GM12891 (cell line): ENCODE results near the gene KCNJ10.

Experiments
- PAX5 ChIP-seq: IDR thresholded peaks from 2 replicates; pipeline ENCODE4 v1.6.1; 2011; ENCODE audit warnings: low read length, moderate library complexity, mild to moderate bottlenecking; ENCODE audit not compliant: insufficient read depth, severe bottlenecking
- POLR2A ChIP-seq: IDR thresholded peaks from 2 replicates; pipeline ENCODE4 v1.6.1; 2011; ENCODE audit warnings: low read depth, low read length, control low read depth
- POLR2AphosphoS5 ChIP-seq: IDR thresholded peaks from 2 replicates; pipeline ENCODE4 v1.6.1; 2011; ENCODE audit warnings: low read depth, low read length, control low read depth
- POU2F2 ChIP-seq: IDR thresholded peaks from 2 replicates; pipeline ENCODE4 v1.6.1; 2011; ENCODE audit warnings: low read depth, mild to moderate bottlenecking, control low read depth, low read length, moderate library complexity
- SPI1 ChIP-seq: IDR thresholded peaks from 2 replicates; pipeline ENCODE4 v1.6.1; 2011; ENCODE audit warnings: low read depth, low read length, control low read depth
- TAF1 ChIP-seq: IDR thresholded peaks from 2 replicates; pipeline ENCODE4 v1.6.1; 2011; ENCODE audit warnings: low read depth, low read length, control low read depth

- TF ChIP-seq TAF1 (no peak), POLR2AphosphoS5 (no peak), POLR2A (no peak), SPI1 (no peak), PAX5 (no peak), POU2F2 (no peak)
Observed at GRCh38 chr1:160082487-160082886, 12.5 kb upstream of the KCNJ10 start.
